Measurements from ENCODE around the gene SORD.
"Not testable (repeated sequence)": the region's sequence is repeated elsewhere in the genome, so short reads cannot be mapped to it uniquely, and the experiment has no call there.

The SORD gene

DNA sequence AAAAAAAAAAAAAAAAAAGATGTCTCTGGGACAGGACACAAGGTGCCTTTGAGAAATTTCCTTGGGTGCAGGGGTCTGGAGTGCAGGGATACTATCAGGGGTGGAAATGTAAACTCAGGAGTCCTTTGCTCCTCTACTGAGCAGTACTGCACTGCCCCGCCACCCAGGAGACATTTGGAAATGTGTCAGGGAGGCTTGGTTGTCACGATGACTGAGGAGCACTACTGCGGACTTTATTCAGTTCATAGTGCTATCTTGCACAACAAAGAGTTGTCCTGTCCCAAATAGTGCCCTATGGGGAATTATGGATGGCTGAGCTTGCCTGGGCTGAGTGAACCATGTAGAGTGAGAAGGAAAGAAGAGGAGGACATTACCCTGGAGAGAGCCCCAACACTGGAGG, 2.6 kb downstream of the SORD start:
- DNase-seq = not testable (repeated sequence)

DNA sequence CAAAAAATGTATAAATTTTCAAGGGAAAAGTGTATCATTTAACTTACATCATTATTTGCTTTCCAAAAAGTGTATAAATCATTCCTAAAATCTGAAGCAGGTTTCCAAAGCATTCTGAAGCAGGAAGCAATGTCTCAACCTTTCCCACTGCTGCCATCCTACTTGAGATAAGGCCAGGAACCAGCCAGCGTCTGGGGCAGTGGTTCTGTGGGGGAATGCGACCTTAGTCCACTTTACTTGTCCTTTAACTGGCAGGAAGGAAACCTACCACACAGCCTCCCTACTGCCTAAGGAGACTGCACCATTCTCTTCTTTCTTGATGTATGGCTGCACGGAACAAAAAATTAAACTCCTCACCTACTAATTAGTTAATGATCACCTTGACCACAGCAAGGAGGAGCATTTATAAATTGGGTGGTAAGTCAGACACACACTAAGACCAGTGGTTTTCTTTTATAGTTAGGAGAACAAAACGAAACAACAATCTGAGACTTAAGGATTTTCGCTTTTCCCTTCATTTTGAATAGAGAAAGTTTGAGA, 3.7 kb downstream of the SORD start:
- DNase-seq = no peak

DNA sequence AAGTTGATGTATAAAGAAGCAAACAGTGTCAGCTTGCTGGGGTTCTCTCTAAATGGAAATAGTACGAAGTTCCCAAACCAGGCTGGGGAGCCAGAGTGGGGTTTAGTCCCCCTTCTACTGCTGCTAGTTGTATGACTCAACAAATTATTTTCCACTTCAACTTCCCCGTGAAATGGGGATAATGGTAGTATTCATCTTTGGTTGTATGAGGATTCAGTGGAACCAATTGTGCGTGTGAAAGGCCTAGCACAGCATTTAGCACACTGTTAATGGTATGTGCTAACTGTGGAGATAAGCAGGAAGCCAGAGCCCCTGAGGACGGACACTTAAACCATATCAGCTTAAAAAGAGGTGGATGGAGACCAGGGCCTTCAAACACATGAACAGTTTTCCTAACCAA, 4.2 kb downstream of the SORD start:
- DNase-seq = no peak

DNA sequence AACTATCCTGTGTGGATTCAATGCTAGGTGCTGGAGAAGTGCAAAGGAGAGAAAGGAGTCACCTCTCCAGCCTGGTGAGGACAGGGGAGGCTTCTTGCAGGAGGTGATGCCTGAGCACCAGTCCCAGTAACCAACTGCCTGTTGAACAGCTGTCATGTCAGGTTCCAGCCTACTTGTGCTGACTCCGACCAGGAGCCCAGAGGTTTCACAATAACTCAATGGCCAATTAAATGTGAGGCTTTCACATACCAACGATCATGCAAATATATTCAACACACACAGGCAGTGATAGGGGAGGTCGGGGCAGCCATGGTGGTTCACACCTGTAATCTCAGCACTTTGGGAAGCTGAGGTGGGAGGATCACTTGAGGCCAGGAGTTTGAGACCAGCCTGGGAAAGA, 7.7 kb downstream of the SORD start:
- no peak for DNase-seq

DNA sequence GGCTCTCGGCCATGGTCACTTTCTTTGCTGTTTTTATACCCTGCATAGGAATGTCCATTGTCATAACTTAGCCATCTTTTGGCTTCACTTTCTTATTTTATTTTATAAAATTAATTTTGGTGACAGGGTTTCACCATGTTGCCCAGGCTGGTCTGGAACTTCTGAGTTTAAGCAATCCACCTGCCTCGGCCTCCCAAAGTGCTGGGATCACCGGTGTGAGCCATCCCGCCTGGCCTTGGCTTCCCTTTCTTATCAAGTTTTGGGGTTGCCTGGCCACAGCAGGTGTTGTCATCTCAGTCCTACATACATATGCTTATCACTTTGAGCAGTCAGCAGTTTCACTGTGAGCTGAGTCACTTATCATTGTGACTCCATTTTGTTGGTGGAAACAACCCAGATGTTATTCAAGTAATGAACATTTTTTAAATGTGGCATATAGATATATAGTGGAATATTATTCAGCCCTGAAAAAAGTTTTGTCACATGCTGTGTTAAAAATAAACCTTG, 8.6 kb downstream of the SORD start:
- DNase-seq = not testable (repeated sequence)

DNA sequence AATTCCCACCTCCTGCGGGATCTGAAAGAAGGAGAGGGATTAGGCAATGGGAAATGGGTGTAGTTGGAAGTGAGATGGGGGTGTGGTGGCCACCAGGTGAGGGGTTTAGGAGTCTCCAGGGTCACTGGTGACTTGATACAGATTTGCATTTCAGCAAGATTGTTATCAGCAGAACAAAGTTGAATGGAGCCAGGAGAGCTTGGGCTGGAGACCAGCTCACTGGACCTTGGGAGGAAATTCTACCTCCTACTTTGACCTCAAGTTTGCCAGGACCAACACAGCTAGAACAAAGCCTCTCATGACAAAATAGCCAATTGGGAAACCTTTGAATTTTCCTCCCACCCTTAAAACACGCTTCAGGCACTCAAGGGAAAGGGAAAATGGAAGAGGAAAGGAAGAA, 9.5 kb downstream of the SORD start:
- DNase-seq = not testable (repeated sequence)

DNA sequence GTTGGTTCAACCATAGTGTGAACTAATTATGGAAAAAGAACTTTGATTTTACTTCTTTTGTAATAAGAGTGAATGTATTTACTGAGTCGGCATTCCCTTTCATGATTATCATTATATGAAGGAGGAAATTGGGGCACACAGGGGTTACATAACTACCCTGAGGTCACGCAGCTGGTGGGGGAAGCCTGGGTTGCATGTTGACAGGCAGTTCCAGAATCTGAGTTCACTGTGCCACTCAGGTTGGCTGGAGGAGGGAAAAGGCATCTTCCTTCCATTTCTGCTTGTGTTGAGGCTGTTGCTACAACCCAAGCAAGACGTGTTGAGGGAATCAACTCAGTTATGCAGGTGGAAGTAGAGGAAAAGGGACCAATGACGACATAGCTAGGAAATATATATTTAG, 11.1 kb downstream of the SORD start:
- not testable (repeated sequence) for DNase-seq

DNA sequence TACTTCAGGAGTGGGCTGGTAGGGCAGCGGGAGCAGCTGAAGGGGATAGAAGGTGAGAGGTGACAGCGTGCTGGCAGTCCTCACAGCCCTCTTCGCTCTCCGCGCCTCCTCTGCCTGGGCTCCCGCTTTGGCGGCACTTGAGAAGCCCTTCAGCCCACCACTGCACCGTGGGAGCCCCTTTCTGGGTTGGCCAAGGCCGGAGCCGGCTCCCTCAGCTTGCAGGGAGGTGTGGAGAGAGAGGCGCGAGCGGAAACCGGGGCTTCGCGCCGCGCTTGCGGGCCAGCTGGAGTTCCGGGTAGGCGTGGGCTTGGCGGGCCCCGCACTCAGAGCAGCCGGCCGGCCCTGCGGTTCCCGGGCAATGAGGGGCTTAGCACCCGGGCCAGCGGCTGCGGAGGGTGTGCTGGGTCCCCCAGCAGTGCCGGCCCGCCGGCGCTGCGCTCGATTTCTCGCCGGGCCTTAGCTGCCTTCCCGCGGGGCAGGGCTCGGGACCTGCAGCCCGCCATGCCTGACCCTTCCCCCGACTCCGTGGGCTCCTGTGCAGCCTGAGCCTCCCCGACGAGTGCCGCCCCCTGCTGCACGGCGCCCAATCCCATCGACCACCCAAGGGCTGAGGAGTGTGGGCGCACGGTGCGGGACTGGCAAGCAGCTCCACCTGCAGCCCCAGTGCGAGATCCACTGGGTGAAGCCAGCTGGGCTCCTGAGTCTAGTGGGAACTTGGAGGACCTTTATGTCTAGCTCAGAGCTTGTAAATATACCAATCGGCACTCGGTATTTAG, 11.8 kb downstream of the SORD start:
- not testable (repeated sequence) for DNase-seq

DNA sequence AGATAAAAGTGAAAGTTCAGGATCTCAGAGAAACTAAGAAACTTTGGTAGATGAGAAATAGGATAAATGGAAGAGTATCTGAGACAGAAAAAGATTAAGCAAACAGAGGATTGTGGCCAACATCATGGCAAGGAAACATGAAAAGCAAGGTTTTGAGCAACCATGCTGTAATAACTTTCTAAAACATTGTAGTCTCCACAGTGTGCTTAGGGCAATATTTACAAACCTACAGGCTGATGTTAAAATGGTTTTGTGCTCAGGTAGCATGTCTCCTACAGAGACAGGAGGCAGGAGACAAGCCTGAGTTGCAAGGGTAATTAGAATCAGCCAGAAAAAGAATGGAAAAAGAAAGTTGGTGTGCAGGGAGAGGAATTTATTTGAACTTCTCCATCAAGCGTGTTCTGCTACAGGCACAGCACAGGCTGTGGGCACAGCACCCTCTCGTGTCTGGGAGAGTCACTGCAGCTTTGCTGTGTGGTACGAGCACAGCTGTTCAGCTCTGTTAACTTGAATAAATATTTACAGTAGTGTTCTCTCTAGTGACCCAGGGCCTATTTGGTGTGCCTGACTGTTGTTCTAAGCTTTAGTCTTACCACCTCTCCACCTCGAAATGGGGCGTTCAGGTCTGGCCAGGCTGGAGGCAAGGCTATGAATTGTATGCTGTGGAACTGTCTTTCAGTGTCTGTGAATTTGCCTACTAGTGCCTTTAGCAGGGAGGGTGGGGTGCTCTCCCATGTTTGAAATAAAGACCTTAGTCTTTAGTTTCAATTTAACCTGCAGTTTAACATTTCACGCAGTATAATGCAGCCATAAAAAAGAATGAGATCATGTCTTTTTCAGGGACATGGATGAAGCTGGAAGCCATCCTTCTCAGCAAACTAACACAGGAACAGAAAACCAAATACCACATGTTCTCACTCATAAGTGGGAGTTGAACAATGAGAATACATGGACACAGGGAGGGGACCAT, 14.1 kb downstream of the SORD start:
- peak; percentile 74 for DNase-seq

DNA sequence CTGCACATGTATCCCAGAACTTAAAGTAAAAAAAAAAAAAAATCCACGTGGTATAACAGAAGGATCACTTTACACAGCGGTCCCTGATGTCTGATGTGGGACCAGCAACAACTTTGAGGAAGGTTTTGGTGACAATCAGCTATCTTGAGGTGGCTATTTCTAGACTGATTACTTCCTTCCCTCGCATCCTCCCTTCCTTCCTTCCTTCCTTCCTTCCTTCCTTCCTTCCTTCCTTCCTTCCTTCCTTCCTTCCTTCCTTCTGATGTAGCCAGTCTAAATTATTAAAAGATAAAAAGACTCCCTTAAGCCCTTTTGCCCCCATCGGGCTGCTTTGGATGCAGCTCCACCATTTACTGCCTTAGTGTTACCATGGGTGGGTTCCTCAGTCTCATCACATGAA, 14.9 kb downstream of the SORD start:
- DNase-seq = no peak

DNA sequence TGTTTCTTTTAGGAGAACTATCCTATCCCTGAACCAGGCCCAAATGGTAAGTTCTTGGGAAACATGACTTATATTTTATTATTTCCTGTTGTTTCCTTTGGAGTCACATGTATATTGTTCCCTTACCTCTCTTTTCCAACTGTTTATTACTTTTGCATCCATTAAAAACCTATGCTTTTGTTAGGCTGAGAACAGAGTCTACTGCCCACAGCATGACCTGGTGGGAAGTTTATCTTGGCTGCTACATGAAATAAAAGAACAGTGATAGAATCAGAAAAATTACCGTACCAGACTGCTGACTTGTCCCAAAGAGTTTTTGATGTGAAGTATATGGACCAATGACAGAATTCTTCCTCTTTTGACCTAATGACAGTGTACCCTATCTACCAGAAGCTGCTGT, 17.4 kb downstream of the SORD start:
- DNase-seq = not testable (repeated sequence)

DNA sequence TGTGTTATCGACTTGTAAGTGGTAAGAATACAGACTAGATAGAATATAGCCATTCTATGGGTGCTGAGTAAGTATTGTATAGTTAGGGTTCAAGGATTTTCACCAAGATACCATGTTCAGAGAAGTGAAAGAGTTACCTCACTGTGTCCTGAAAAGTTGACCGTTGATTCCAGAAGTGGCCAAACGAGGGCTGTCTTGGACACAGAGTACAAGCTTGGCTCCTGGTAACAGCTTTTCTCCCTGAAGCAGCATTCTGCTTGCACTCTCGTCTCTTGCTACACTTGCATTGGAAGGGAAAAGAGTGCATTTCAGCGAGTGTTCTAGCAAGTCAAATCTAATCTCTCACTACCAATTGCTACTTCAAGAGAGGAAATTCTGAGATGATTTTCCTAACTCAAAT, 18.5 kb downstream of the SORD start:
- not testable (repeated sequence) for DNase-seq

DNA sequence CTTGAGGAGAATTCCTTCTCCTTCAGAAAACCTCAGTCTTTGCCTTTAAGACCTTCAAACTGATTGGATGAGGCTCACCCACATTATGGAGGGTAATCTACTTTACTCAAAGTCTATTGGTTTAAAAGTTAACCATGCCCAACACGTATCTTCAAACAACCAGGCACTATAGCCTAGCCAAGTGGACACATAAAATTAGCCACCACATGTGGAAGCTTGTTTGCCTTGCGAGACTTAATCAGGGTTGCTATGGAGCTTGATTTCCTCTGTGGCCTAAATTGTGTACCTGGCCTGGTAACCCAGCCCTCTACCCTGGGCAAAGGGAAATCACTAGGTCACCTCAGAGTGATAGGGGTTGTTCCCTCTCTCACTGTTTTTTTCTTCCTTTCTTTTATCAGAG, 19.9 kb downstream of the SORD start:
- not testable (repeated sequence) for DNase-seq

DNA sequence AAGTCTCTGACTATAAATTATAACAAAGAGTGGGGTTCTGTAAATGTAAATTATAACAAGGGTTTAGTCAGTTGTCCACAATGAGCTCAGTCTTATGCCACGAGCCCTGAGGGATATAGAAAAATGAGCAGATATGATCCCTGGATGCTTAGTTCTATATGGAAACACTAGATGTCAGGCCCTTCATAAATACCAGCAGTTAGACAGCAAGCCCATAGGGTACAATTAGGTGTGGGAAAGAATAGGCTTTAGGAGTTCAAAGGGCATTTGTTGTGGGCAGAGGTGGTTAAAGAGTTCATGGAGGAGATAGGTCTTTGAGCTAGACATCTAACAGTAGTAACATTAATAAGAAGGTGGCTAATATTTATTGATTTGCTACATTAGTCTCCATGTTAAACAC, 21.3 kb downstream of the SORD start:
- not testable (repeated sequence) for DNase-seq

DNA sequence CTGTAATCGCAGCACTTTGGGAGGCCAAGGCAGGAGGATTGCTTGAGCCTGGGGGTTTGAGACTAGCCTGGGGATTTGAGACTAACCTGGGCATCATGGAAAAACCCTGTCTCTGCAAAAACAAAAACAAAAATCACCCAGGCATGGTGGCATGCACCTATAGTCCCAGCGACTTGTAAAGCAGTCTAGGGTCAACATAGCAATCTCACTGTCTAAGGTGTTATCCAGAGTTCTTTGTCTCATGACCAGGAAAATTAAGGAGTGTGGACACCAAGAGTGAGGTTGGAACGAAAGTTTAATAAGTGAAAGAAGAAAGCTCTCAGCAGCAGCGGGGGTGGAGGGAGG, 25.4 kb downstream of the SORD start:
- DNase-seq = not testable (repeated sequence)

DNA sequence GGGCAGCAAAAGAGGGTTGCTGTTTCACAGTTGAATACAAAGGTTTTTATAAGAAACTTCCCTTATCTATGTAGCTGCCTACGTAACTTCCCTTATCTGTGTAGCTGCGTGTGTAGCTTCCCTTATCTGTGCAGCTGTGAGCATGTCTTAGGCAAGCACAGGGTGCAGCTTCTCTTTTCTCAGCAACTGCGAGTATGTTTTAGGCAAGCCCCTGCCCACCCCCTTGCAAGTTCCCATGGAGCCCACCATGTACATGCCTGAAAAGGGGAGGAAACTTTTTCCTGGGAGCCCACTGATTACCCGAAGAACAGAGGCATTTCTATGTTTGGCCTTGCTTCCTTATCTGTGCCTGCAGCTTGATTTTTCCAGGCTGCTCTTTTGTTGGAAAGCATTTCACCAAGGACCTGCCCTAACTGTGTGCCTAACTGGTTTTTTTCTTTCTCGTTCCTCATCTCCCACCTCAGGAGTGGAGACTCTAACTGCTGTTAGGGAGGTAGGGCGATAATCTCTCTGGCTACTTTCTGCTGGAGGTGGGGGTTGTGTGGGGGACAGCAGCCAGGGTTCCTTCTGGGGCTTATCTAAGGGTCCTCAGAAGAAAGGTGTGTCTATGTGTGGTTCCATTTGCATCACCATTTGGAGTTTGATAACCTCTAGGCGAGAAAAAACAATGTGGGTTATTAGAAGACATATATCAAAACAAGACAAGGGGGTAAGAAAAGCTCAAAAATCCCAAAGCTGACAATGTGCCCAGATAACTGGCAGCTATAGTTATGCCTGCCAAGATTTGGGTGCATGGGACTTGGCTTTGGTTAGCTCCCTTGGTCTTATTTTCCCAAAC, 26.0 kb downstream of the SORD start:
- no peak for DNase-seq

DNA sequence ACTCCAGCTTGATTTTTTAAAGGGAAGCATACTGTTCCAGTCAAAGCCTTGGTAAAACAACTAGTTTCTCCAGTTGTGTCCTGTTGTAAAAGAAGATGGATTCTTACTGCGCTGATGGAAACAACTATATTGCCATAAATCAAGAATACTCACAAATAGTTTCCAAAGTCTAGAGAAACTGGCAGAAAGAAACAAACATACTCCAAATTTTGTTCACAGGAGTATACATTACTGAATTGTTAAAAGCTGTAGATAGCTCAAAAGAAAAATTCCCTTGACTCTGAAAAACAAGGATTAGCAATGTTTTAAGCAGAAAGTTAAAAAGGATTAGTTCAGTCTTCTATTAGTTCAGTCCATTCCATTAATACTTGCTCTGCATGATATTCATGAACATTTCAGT, 27.6 kb downstream of the SORD start:
- no peak for DNase-seq

DNA sequence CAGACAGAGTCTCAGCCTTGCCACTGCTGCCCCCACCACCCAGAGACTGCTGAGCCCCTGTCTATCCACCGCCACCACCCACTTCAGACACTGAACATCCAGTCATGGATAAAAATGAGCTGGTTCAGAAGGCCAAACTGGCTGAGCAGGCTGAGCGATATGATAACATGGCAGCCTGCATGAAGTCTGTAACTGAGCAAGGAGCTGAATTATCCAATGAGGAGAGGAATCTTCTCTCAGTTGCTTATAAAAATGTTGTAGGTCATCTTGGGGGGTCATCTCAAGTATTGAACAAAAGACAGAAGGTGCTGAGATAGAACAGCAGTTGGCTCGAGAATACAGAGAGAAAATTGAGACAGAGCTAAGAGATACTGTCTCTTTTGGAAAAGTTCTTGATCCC, 29.7 kb downstream of the SORD start:
- DNase-seq = not testable (repeated sequence)

DNA sequence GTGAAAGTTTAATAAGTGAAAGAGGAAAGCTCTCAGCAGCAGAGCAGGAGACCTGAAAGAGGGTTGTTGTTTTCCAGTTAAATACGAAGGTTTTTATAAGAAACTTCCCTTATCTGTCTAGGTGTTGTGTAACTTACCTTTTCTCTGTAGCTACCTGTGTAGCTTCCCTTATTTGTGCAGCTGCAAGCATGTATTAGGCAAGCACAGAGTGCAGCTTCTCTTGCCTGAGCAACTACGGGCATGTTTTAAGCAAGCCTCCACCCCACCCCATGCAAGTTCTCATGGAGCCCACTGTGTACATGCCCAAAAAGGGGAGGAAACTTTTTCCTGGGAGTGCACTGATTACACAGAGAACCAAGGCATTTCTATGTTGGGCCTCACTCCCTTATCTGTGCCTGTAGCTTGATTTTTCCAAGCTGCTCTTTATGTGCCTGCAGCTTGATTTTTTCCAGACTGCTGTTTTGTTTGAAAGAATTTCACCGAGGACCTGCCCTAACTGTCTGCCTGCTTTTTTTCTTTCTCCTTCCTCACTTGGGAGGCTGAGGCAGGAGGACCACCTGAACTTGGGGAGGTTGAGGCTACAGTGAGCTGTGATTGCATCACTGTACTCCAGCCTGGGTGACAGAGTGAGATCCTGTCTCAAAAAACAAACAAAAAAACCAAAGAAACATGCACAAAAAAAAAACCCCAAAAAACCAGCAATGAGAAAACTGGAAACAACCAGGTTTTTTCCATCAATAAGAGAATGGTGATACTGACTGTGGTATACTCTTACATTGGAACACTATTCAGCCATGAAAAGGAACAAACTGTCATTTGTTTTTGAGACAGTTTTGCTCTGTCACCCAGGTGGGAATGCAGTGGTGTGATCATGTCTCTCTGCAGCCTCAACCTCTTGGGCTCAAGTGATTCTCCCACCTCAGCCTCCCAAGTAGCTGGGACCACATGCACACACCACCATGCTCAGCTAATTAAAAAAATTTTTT, 36.0 kb downstream of the SORD start:
- DNase-seq = not testable (repeated sequence)

DNA sequence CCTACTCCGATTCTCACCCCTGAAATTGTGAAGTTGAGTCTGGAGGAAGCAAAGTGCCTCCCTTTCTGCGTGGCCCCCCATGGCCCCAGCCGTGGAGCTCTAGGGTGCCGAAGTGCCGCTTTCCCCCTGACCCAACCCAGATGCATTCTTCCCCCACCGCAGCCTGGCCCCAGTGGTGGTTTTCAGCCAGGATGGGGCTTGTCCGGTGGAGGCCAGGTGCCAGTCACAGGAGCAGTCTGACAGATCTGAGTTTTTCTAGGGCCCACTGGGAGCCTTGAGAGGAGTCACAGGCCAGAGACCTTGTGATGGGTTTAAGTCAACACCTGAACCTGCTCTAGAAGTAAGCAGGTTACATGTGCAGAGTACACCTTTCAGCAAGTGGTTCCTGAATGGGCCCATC, 39.3 kb downstream of the SORD start:
- not testable (repeated sequence) for DNase-seq

DNA sequence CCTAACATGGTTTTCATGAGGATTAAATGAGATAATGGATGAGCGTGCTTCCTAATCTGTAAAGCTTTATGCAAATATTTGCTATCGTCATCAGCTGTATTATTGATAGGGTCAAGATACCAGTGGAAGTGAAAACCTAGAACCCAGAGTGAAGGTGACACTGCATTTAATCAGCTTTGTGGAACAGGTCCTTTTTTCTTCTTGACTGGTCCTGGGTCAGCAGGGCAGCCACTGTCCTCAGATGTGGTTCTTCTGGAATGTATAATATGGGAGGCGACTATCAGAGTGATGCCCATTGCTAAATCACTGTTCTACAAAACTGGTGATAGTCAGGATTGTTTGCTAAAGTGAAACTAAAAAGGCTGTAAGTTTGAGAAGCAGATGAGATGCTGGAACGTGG, 41.4 kb downstream of the SORD start:
- no peak for DNase-seq
